GM12878 (cell line): ENCODE results near the gene ZNF761. TPM values are rescaled to one million over a fixed set of nuclear protein-coding genes. Genes with fewer than 3 reads are reported as not detected.

Experiments
- ATAC-seq: fragments of 200-7000 bp; cut with Tn5 transposase; 3 replicates; pipeline ENCODE4 v1.9.1; 2020; ENCODE audit warnings: mild to moderate bottlenecking, moderate library complexity
- BruUV-seq: library from RNA; stranded (reverse); fragments of 400-500 nt; replicated peaks from 2 replicates; lab custom pipeline; 2021; lab: Mats Ljungman, UMichigan
- CTCF ChIA-PET: fragments of 300-600 bp; sonication (Branson Sonifier 250); formaldehyde crosslinking; extraction: SDS; loops from one replicate; lab custom pipeline; 2021; ENCODE audit warnings: inconsistent platforms; lab: Yijun Ruan, JAX
- POLR2A ChIA-PET: fragments of 350-600 bp; formaldehyde crosslinking; extraction: SDS; loops from one replicate; lab custom pipeline; 2021; ENCODE audit warnings: inconsistent platforms; lab: Charles Lee
- RAD21 ChIA-PET: fragments of 300-600 bp; sonication (Branson Sonifier 250); formaldehyde crosslinking; loops from one replicate; lab custom pipeline; 2023; ENCODE audit warnings: antibody characterized with exemption; ENCODE audit not compliant: unreplicated experiment; lab: Charles Lee
- SMC1A ChIA-PET: fragments of 300-600 bp; sonication (Branson Sonifier 250); formaldehyde crosslinking; loops from one replicate; lab custom pipeline; 2023; ENCODE audit not compliant: unreplicated experiment, uncharacterized antibody; lab: Charles Lee
- DNase-seq: peaks from one replicate; pipeline ENCODE4 v3.0.0-alpha.2; 2011; ENCODE audit warnings: low read depth, low spot score
- FAIRE-seq: peaks from 3 replicates; lab custom pipeline; 2011; peaks lifted over from hg19 to GRCh38; lab: Jason Lieb, UNC
- H2AFZ ChIP-seq: 2 replicates; pipeline ENCODE4 v1.6.0; 2011; ENCODE audit warnings: low read depth, low read length, control low read depth; ENCODE audit not compliant: control insufficient read depth
- H3K27ac ChIP-seq: 2 replicates; pipeline ENCODE4 v1.5.1; 2011; ENCODE audit warnings: control low read depth; ENCODE audit not compliant: control insufficient read depth, insufficient read depth
- H3K27me3 ChIP-seq, 2 experiments: replicated peaks in 1 of 2; 2 replicates each; pipeline versions ENCODE4 v1.6.0 to v1.6.1; 2011; ENCODE audit warnings: low read length in 1 of 2; ENCODE audit not compliant: control insufficient read depth in 2 of 2, insufficient read depth in 2 of 2
- H3K36me3 ChIP-seq, 2 experiments: 2 replicates each; pipeline ENCODE4 v1.5.1; 2011; ENCODE audit warnings: low read length in 1 of 2; ENCODE audit not compliant: control insufficient read depth in 2 of 2, insufficient read depth in 2 of 2
- H3K4me1 ChIP-seq: 2 replicates; pipeline ENCODE4 v1.6.1; 2011; ENCODE audit warnings: mild to moderate bottlenecking, low read length, moderate library complexity, mixed read lengths; ENCODE audit not compliant: control insufficient read depth, insufficient read depth
- H3K4me2 ChIP-seq: 2 replicates; pipeline ENCODE4 v1.6.0; 2011; ENCODE audit warnings: control low read depth; ENCODE audit not compliant: control insufficient read depth, insufficient read depth
- H3K4me3 ChIP-seq: fragments of 200-600 bp; sonication (generic); 2 replicates; pipeline ENCODE4 v1.5.1; 2016
- H3K79me2 ChIP-seq: 2 replicates; pipeline ENCODE4 v1.6.0; 2011; ENCODE audit warnings: low read length; ENCODE audit not compliant: control insufficient read depth, insufficient read depth
- H3K9ac ChIP-seq: 2 replicates; pipeline ENCODE4 v1.8.0; 2011; ENCODE audit warnings: low read length, control low read depth, mixed read lengths; ENCODE audit not compliant: control insufficient read depth, insufficient read depth
- H3K9me3 ChIP-seq: replicated peaks from 3 replicates; pipeline ENCODE4 v1.5.1; 2011; ENCODE audit warnings: mild to moderate bottlenecking, low read length; ENCODE audit not compliant: control insufficient read depth, insufficient read depth
- H4K20me1 ChIP-seq: 2 replicates; pipeline ENCODE4 v1.6.0; 2011; ENCODE audit not compliant: control insufficient read depth, insufficient read depth
- CBFB ChIP-seq: IDR thresholded peaks from 2 replicates; pipeline ENCODE4 v1.6.1; 2016; ENCODE audit warnings: antibody characterized with exemption, low read depth
- CBX3 ChIP-seq: fragments of 200-600 bp; sonication (generic); IDR thresholded peaks from 2 replicates; pipeline ENCODE4 v1.6.1; 2016; ENCODE audit warnings: low read depth, borderline replicate concordance
- MEF2B ChIP-seq: fragments of 450-650 bp; IDR thresholded peaks from 2 replicates; pipeline ENCODE4 v1.6.1; 2018; ENCODE audit warnings: mild to moderate bottlenecking, moderate library complexity; ENCODE audit not compliant: partially characterized antibody, poor library complexity, severe bottlenecking
- NFXL1 ChIP-seq: fragments of 450-650 bp; IDR thresholded peaks from 2 replicates; pipeline ENCODE4 v1.6.1; 2017; ENCODE audit warnings: antibody characterized with exemption, mild to moderate bottlenecking, borderline replicate concordance
- NFYA ChIP-seq: IDR thresholded peaks from 2 replicates; pipeline ENCODE4 v1.6.1; 2011; ENCODE audit warnings: low read depth, mild to moderate bottlenecking, low read length, improper control_type of control experiment, borderline replicate concordance
- SIN3A ChIP-seq: IDR thresholded peaks from 2 replicates; pipeline ENCODE4 v1.6.1; 2012; ENCODE audit warnings: low read depth, low read length, improper control_type of control experiment
- TAF1 ChIP-seq: IDR thresholded peaks from 2 replicates; pipeline ENCODE4 v1.6.1; 2011; ENCODE audit warnings: mild to moderate bottlenecking, low read depth, low read length, borderline replicate concordance
- TCF3 ChIP-seq: IDR thresholded peaks from 2 replicates; pipeline ENCODE4 v1.6.1; 2012; ENCODE audit warnings: low read depth, mild to moderate bottlenecking, low read length, borderline replicate concordance; ENCODE audit not compliant: insufficient read depth
- WGBS: methylation state at CpG from one replicate; pipeline ENCODE4 v1.1.6; 2016; ENCODE audit warnings: low lambda C conversion rate; ENCODE audit not compliant: insufficient replicate concordance, insufficient coverage; ENCODE audit errors: missing lambda C conversion rate; 5-methylcytosine and 5-hydroxymethylcytosine counted together
- in situ Hi-C: fragments of 300-500 bp; cut with MboI; formaldehyde crosslinking; loops from 9 replicates; pipeline ENCODE4 v1.14.3; 2018; ENCODE audit warnings: mixed read lengths
- intact Hi-C: fragments of 100-400 bp; cut with micrococcal nuclease; formaldehyde crosslinking; loops from one replicate; pipeline ENCODE4 v1.14.2; 2022; ENCODE audit not compliant: unreplicated experiment
- polyA plus RNA-seq, 11 experiments: library from polyadenylated mRNA; depleted of rRNA in 4 of 11; unstranded in 6 of 11; stranded (reverse) in 5 of 11; fragments of >200 nt; fragmentation: Nextera tagmentation in 4 of 11; fragmentation: Illumina TruSeq in 1 of 11; extraction: Ambion mirVana in 4 of 11; extraction: Trizol in 1 of 11; gene quantifications; 1 replicate in 1 of 11; 2 replicates in 10 of 11; pipeline versions ENCODE4 v1.2.1 to v1.2.3, GENCODE V29; 2011 to 2016; ENCODE audit warnings: inconsistent platforms in 2 of 11, missing spikeins in 2 of 11, low read depth in 1 of 11
- total RNA-seq, 4 experiments: library from RNA; depleted of rRNA in 3 of 4; stranded (reverse); fragments of >200 nt in 3 of 4; fragmentation: Illumina TruSeq in 1 of 4; extraction: Trizol in 1 of 4; gene quantifications; 2 replicates each; pipeline versions ENCODE4 v1.2.1 to v1.2.3, GENCODE V29; 2013 to 2021
- TF ChIP-seq, protein P1 (sequence below): fragments of 450-650 bp; formaldehyde crosslinking; IDR thresholded peaks from 2 replicates; pipeline ENCODE4 v1.4.0; 2022; ENCODE audit warnings: mild to moderate bottlenecking, moderate library complexity
- TF ChIP-seq, protein P2 (sequence below): IDR thresholded peaks from 2 replicates; pipeline ENCODE4 v1.6.1; 2012; ENCODE audit warnings: improper control_type of control experiment, low read depth, low read length; ENCODE audit not compliant: insufficient replicate concordance
- TF ChIP-seq, protein P3 (sequence below): IDR thresholded peaks from 2 replicates; pipeline ENCODE4 v1.6.1; 2012; ENCODE audit warnings: low read depth, low read length, improper control_type of control experiment

The ZNF761 gene
- total and polyA plus RNA-seq, 10 of the 15 experiments (the other 5 are each of a cell fraction or from before 2014, with no cell fraction given): 7.9 to 22.7 (median 10.6) TPM

DNA sequence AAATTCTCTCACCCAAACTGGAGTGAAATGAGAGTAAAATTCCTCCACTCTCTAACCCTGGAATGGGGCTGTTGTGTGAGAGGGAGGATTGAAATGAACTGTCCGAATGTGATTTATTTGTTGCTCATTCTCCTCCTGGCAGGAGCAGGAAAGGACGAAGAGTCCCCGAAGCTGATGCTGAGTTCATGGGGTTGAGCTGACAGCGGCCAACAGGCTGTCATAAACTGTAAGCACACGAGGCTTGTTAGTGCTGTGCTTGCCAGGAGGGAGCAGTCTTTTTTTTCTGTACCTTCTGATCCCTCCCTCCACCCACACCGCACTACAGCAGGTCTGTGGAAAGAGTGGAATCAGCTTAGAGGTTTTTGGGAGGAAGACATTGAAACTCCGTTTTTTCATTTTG is 73.1 kb downstream of the ZNF761 start:
- FAIRE-seq: no peak
- BruUV-seq: no TSS peak
- ATAC-seq: no peak

DNA sequence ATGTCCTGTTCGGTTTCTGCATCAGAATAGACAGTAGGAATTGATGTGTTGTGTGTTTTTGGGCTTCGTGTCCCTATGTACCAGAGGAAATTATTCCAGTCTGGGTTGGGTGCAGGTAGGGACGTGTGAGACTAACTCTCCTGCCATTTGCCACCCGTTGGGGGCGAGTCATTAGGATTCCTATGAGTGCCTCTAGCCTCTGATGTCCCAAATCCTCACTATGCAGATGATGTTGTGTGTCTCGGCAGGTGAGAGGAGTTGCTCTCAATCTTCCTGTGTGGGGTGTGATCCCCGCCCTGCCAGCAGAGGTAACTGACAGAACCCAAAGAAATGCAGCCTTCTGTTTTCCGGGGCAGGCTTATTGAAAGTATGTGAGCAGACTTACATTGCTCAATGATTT is 74.9 kb downstream of the ZNF761 start:
- in situ Hi-C loops (no loop called here), intact Hi-C loops (no loop called here)
- ChIA-PET RAD21 (no interaction called here), SMC1A (no interaction called here), CTCF (no interaction called here), POLR2A (no interaction called here)
- Histone ChIP-seq H3K9ac (no peak overlapping the region), H3K27ac (no peak overlapping the region), H4K20me1 (no peaks in the 10 kb centered on the region), H3K79me2 (no peaks in the 10 kb centered on the region), H3K36me3 (no peaks in the 10 kb centered on the region), H3K4me3 (no peak overlapping the region), H2AFZ (no peak overlapping the region), H3K9me3 (no peaks in the 10 kb centered on the region; the same call in 2 of the 3 replicates), H3K27me3 (no peaks in the 10 kb centered on the region), H3K4me1 (no peaks in the 10 kb centered on the region), H3K4me2 (no peak overlapping the region)
- BruUV-seq: no TSS peak
- 10% methylated on average over 8 of the region's 8 CpGs for WGBS
- ATAC-seq: no peak
- FAIRE-seq: no peak
- no peak for DNase-seq
- TF ChIP-seq NFYA: no peak
- TF ChIP-seq, protein P1, sequence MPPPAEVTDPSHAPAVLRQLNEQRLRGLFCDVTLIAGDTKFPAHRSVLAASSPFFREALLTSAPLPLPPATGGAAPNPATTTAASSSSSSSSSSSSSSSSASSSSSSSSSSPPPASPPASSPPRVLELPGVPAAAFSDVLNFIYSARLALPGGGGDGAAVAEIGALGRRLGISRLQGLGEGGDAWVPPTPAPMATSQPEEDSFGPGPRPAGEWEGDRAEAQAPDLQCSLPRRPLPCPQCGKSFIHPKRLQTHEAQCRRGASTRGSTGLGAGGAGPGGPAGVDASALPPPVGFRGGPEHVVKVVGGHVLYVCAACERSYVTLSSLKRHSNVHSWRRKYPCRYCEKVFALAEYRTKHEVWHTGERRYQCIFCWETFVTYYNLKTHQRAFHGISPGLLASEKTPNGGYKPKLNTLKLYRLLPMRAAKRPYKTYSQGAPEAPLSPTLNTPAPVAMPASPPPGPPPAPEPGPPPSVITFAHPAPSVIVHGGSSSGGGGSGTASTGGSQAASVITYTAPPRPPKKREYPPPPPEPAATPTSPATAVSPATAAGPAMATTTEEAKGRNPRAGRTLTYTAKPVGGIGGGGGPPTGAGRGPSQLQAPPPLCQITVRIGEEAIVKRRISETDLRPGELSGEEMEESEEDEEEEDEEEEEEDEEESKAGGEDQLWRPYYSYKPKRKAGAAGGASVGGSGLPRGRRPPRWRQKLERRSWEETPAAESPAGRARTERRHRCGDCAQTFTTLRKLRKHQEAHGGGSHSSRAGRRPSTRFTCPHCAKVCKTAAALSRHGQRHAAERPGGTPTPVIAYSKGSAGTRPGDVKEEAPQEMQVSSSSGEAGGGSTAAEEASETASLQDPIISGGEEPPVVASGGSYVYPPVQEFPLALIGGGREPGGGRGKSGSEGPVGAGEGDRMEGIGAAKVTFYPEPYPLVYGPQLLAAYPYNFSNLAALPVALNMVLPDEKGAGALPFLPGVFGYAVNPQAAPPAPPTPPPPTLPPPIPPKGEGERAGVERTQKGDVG: no peak
- TF ChIP-seq MEF2B: no peak
- TF ChIP-seq, protein P2, sequence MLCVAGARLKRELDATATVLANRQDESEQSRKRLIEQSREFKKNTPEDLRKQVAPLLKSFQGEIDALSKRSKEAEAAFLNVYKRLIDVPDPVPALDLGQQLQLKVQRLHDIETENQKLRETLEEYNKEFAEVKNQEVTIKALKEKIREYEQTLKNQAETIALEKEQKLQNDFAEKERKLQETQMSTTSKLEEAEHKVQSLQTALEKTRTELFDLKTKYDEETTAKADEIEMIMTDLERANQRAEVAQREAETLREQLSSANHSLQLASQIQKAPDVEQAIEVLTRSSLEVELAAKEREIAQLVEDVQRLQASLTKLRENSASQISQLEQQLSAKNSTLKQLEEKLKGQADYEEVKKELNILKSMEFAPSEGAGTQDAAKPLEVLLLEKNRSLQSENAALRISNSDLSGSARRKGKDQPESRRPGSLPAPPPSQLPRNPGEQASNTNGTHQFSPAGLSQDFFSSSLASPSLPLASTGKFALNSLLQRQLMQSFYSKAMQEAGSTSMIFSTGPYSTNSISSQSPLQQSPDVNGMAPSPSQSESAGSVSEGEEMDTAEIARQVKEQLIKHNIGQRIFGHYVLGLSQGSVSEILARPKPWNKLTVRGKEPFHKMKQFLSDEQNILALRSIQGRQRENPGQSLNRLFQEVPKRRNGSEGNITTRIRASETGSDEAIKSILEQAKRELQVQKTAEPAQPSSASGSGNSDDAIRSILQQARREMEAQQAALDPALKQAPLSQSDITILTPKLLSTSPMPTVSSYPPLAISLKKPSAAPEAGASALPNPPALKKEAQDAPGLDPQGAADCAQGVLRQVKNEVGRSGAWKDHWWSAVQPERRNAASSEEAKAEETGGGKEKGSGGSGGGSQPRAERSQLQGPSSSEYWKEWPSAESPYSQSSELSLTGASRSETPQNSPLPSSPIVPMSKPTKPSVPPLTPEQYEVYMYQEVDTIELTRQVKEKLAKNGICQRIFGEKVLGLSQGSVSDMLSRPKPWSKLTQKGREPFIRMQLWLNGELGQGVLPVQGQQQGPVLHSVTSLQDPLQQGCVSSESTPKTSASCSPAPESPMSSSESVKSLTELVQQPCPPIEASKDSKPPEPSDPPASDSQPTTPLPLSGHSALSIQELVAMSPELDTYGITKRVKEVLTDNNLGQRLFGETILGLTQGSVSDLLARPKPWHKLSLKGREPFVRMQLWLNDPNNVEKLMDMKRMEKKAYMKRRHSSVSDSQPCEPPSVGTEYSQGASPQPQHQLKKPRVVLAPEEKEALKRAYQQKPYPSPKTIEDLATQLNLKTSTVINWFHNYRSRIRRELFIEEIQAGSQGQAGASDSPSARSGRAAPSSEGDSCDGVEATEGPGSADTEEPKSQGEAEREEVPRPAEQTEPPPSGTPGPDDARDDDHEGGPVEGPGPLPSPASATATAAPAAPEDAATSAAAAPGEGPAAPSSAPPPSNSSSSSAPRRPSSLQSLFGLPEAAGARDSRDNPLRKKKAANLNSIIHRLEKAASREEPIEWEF: no peak
- TF ChIP-seq TCF3: no peak

More for the DNA sequence above, 73.1 kb downstream of the ZNF761 start:
- H3K79me2 ChIP-seq: no peaks in the 10 kb centered on the region
- no peaks in the 10 kb centered on the region for H4K20me1 ChIP-seq
- WGBS: 44% methylated on average over 7 of the region's 7 CpGs
- POLR2A ChIA-PET: no interaction called here
- no peak overlapping the region for H3K4me3 ChIP-seq
- H3K4me2 ChIP-seq: no peak overlapping the region
- no peak overlapping the region for H3K9ac ChIP-seq
- no peak overlapping the region for H3K27ac ChIP-seq
- H3K36me3 ChIP-seq: no peaks in the 10 kb centered on the region
- intact Hi-C loops: no loop called here
- SMC1A ChIA-PET: no interaction called here
- H2AFZ ChIP-seq: no peak overlapping the region
- DNase-seq: no peak
- CTCF ChIA-PET: interaction anchor here (1.0 kb wide), 1 partner anchor 83 kb away, joined by 3 read pairs; no protein-coding TSS in a partner anchor
- no peaks in the 10 kb centered on the region for H3K27me3 ChIP-seq
- RAD21 ChIA-PET: no interaction called here
- TF ChIP-seq TAF1: no peak
- no peak for TF ChIP-seq SIN3A
- no peak for TF ChIP-seq CBX3
- TF ChIP-seq CBFB: no peak
- TF ChIP-seq, protein P3, sequence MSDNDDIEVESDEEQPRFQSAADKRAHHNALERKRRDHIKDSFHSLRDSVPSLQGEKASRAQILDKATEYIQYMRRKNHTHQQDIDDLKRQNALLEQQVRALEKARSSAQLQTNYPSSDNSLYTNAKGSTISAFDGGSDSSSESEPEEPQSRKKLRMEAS: no peak
- no peak for TF ChIP-seq NFXL1
- no peaks in the 10 kb centered on the region for H3K4me1 ChIP-seq
- in situ Hi-C loops: no loop called here
- no peaks in the 10 kb centered on the region; the same call in 2 of the 3 replicates for H3K9me3 ChIP-seq
